SK-N-SH (cell line): ENCODE measurements around the gene SPINK9.

ENCODE experiments used
- CTCF ChIP-seq: fragments of 200-600 bp; sonication (generic); IDR thresholded peaks from 2 replicates; pipeline ENCODE4 v1.6.1; 2017; ENCODE audit warnings: antibody characterized with exemption, mild to moderate bottlenecking, moderate library complexity
- EP300 ChIP-seq, 2 experiments: IDR thresholded peaks; 2 replicates each; pipeline versions ENCODE4 v1.4.0 to v1.6.1; 2012; ENCODE audit warnings: borderline replicate concordance in 1 of 2, low read depth in 1 of 2, low read length in 1 of 2
- EZH2phosphoT487 ChIP-seq: fragments of 200-600 bp; sonication (generic); IDR thresholded peaks from 2 replicates; pipeline ENCODE4 v1.6.1; 2017; ENCODE audit warnings: low read depth, mixed run types, mild to moderate bottlenecking, antibody characterized with exemption, moderate library complexity, borderline replicate concordance
- FOSL2 ChIP-seq: IDR thresholded peaks from 2 replicates; pipeline ENCODE4 v1.4.0; 2012; ENCODE audit warnings: low read depth, mild to moderate bottlenecking, moderate library complexity, borderline replicate concordance
- FOXJ3 ChIP-seq: sonication (generic); formaldehyde crosslinking; IDR thresholded peaks from 2 replicates; pipeline ENCODE4 v1.5.1; 2020; ENCODE audit warnings: mild to moderate bottlenecking, missing genetic modification reagents
- MXI1 ChIP-seq: IDR thresholded peaks from 2 replicates; pipeline ENCODE4 v1.6.1; 2012; ENCODE audit warnings: mild to moderate bottlenecking, low read depth, low read length, improper control_type of control experiment
- NFIC ChIP-seq: IDR thresholded peaks from 2 replicates; pipeline ENCODE4 v1.4.0; 2012; ENCODE audit warnings: borderline replicate concordance
- NRF1 ChIP-seq: IDR thresholded peaks from 2 replicates; pipeline ENCODE4 v1.6.1; 2012; ENCODE audit warnings: low read depth, mild to moderate bottlenecking, low read length
- POLR2AphosphoS5 ChIP-seq: IDR thresholded peaks from 2 replicates; pipeline ENCODE4 v1.6.1; 2012; ENCODE audit warnings: low read depth, low read length
- RCOR1 ChIP-seq: fragments of 150-350 bp; IDR thresholded peaks from 2 replicates; pipeline ENCODE4 v1.6.1; 2017; ENCODE audit warnings: antibody characterized with exemption, low read length
- REST ChIP-seq: IDR thresholded peaks from 2 replicates; pipeline ENCODE4 v1.6.1; 2012; ENCODE audit warnings: mild to moderate bottlenecking, low read depth, low read length, moderate library complexity
- SIN3A ChIP-seq: IDR thresholded peaks from 2 replicates; pipeline ENCODE4 v1.6.1; 2012; ENCODE audit warnings: low read depth, mild to moderate bottlenecking, low read length, moderate library complexity, borderline replicate concordance
- SMC3 ChIP-seq: IDR thresholded peaks from 2 replicates; pipeline ENCODE4 v1.6.1; 2012; ENCODE audit warnings: low read depth, low read length, improper control_type of control experiment
- USF2 ChIP-seq: fragments of 150-350 bp; IDR thresholded peaks from 2 replicates; pipeline ENCODE4 v1.6.1; 2017; ENCODE audit warnings: antibody characterized with exemption, low read length, low read depth, borderline replicate concordance

- no peak for TF ChIP-seq CTCF
- no peak for TF ChIP-seq POLR2AphosphoS5
- TF ChIP-seq SIN3A = no peak
- TF ChIP-seq EZH2phosphoT487 = no peak
- TF ChIP-seq RCOR1 = no peak
- no peak for TF ChIP-seq FOSL2
- no peak for TF ChIP-seq USF2
- no peak for TF ChIP-seq MXI1
- TF ChIP-seq NFIC = no peak
- TF ChIP-seq FOXJ3 (CRISPR knock-in tag) = no peak
- TF ChIP-seq REST = no peak
- TF ChIP-seq EP300 (IDR thresholded peaks at IDR 0.05; ENCODE audit: borderline replicate concordance in 1 of 2, low read depth in 1 of 2, low read length in 1 of 2) = no peak
- no peak for TF ChIP-seq NRF1
- TF ChIP-seq SMC3 = no peak
Measured at GRCh38 chr5:148372893-148373292, 37.5 kb downstream of the SPINK9 start.
